ENCODE measurements around the gene CFAP57. TPM values are rescaled to one million over a fixed set of nuclear protein-coding genes. Genes with fewer than 3 reads are reported as not detected.
"Not testable (repeated sequence)": the region's sequence is repeated elsewhere in the genome, so short reads cannot be mapped to it uniquely, and the experiment has no call there.

The CFAP57 gene
- total RNA-seq, 1 experiment from 2014 or later: 1.7 TPM

GRCh38 chr1:43135857-43136781, 36.0 kb upstream of the CFAP57 start:
- Histone ChIP-seq H2AFZ (peak overlapping the region; percentile 79), H3K9me2 (ENCODE audit: insufficient read depth) (no peaks in the 10 kb centered on the region), H3K27me3 (ENCODE audit: insufficient read depth, low read depth) (no peaks in the 10 kb centered on the region), H3K4me1 (replicated peaks; ENCODE audit: insufficient read depth) (peaks cover 23% of the 10 kb centered on the region), H3K27ac (peak overlapping the region; percentile 58), H3K9me3 (ENCODE audit: insufficient read depth, low read depth) (no peaks in the 10 kb centered on the region), H4K20me1 (ENCODE audit: insufficient read depth) (no peaks in the 10 kb centered on the region), H3F3A (ENCODE audit: insufficient read depth, low read depth) (0 out of 2 replicates have a peak, but pooled peaks cover 7% of the 10 kb centered on the region), H3K79me2 (ENCODE audit: low read depth) (no peaks in the 10 kb centered on the region), H3K4me2 (peak overlapping the region; percentile 51), H3K4me3 (no peak overlapping the region), H3K36me3 (ENCODE audit: low read depth) (no peaks in the 10 kb centered on the region)
- ChIA-PET CTCF (no interaction called here), POLR2A (ENCODE audit: unreplicated experiment) (interaction anchor here (0.7 kb wide), 1 partner anchor 328 kb away, joined by 3 read pairs; no protein-coding TSS in a partner anchor)
- TF ChIP-seq CTCF (conservative IDR thresholded peaks at IDR 0.05) (no peak), EZH2 (IDR thresholded peaks at IDR 0.05; ENCODE audit: low read depth) (no peak)
- BruUV-seq (replicated peaks): no TSS peak
- peak; percentile 41 to 79 for DNase-seq
- intact Hi-C loops (cut with micrococcal nuclease; ENCODE audit: unreplicated experiment): no loop called here

GRCh38 chr1:43137445-43138052, 34.6 kb upstream of the CFAP57 start:
- Histone ChIP-seq H3K27ac (no peak overlapping the region), H3K79me2 (ENCODE audit: low read depth) (no peaks in the 10 kb centered on the region), H3K4me3 (no peak overlapping the region), H3K36me3 (ENCODE audit: low read depth) (no peaks in the 10 kb centered on the region), H3K9me2 (ENCODE audit: insufficient read depth) (no peaks in the 10 kb centered on the region), H3K27me3 (ENCODE audit: insufficient read depth, low read depth) (no peaks in the 10 kb centered on the region), H3F3A (ENCODE audit: insufficient read depth, low read depth) (0 out of 2 replicates have a peak, but pooled peaks cover 7% of the 10 kb centered on the region), H2AFZ (peak overlapping the region; percentile 30; the same call in 1 of the 2 replicates), H3K4me2 (no peak overlapping the region), H3K9me3 (ENCODE audit: insufficient read depth, low read depth) (no peaks in the 10 kb centered on the region), H3K4me1 (replicated peaks; ENCODE audit: insufficient read depth) (peaks cover 23% of the 10 kb centered on the region), H4K20me1 (ENCODE audit: insufficient read depth) (no peaks in the 10 kb centered on the region)
- DNase-seq: no peak
- TF ChIP-seq EZH2 (IDR thresholded peaks at IDR 0.05; ENCODE audit: low read depth) (no peak), CTCF (conservative IDR thresholded peaks at IDR 0.05) (no peak)
- ChIA-PET POLR2A (ENCODE audit: unreplicated experiment) (interaction anchor here (0.6 kb wide), 1 partner anchor 1670 kb away, joined by 3 read pairs; no protein-coding TSS in a partner anchor), CTCF (no interaction called here)
- intact Hi-C loops (cut with micrococcal nuclease; ENCODE audit: unreplicated experiment): no loop called here
- BruUV-seq (replicated peaks): no TSS peak

GRCh38 chr1:43139295-43139694, 32.8 kb upstream of the CFAP57 start:
- H3K36me3 ChIP-seq (ENCODE audit: low read depth); intact Hi-C loops (cut with micrococcal nuclease; ENCODE audit: unreplicated experiment); H3K27ac ChIP-seq; H2AFZ ChIP-seq; H3K79me2 ChIP-seq (ENCODE audit: low read depth); H3K9me2 ChIP-seq (ENCODE audit: insufficient read depth); H4K20me1 ChIP-seq (ENCODE audit: insufficient read depth); CTCF ChIA-PET; H3F3A ChIP-seq (ENCODE audit: insufficient read depth, low read depth); BruUV-seq (replicated peaks); H3K9me3 ChIP-seq (ENCODE audit: insufficient read depth, low read depth); H3K4me3 ChIP-seq; POLR2A ChIA-PET (ENCODE audit: unreplicated experiment); H3K4me2 ChIP-seq; H3K27me3 ChIP-seq (ENCODE audit: insufficient read depth, low read depth); DNase-seq: not testable (repeated sequence)
- peaks cover 23% of the 10 kb centered on the region for H3K4me1 ChIP-seq (replicated peaks; ENCODE audit: insufficient read depth)
